Sigmoid colon (tissue), 3 donors: Measurements from ENCODE around the gene MYLK.

Experiments used
- CTCF ChIP-seq, 4 experiments: fragments of 450-650 bp in 3 of 4; fragments of 200-600 bp in 1 of 4; IDR thresholded peaks; one replicate each; pipeline ENCODE4 v1.5.1; 2016 to 2019; ENCODE audit warnings: antibody characterized with exemption in 4 of 4, mild to moderate bottlenecking in 3 of 4, moderate library complexity in 2 of 4
- POLR2A ChIP-seq, 2 donors: fragments of 450-650 bp; IDR thresholded peaks; one replicate each; pipeline ENCODE4 v1.6.1; 2016; ENCODE audit warnings: antibody characterized with exemption in 2 of 2, mild to moderate bottlenecking in 2 of 2, moderate library complexity in 2 of 2

GRCh38 chr3:123782488-123782887, 101.6 kb downstream of the MYLK start:
- TF ChIP-seq CTCF (IDR thresholded peaks at IDR 0.05) (no peak), POLR2A (IDR thresholded peaks at IDR 0.05) (no peak)
